T-helper 2 cell (primary cell): ENCODE measurements around the gene HOXB3.

Source experiments
- DNase-seq, 5 experiments: peaks; one replicate each; pipeline versions ENCODE4 v3.0.0 to v3.0.0-alpha.2; 2012 to 2022
- total RNA-seq, 2 donors: gene quantifications; one replicate each; lab custom pipeline; 2026; lab: John Stamatoyannopoulos, UW

HOXB3 gene
- total RNA-seq, result 1.3 to 3.4 reads per million in 2 donors

DNA sequence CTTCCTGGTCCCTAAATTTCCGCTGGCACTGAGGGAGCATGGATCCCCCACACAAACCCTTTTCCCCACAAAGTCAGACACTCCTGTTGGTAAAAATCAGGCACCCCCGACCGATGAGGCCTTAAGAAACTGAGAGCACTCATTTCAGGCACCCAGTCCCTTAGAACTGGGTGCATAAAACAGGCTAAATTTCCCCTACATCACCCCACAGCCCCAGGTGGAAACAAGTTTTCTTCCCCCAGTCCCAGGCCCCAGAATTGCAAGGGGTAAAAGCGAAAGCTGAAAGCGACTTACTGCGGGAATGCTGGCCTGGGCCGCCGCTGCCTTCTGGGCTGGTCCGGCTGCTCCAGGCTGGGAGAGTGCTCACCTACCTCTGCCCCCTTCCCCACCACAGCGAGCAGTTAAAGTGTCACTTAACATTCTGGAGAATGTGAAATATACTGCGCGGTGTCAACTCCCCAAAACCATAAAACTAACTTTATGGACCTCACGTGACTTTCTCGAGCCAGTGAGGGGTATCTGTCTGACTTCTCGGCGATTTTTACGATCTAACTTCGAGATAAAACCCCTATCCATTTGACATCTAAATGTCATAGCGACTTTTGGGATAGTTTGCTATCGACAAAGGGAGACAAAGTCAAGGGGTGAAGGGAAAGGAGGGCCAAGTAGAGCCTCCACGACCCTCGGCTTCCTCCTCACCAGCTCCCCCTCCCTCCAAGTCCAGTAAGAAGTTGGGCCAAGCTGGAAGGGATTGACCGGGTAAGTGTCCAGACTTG, at the start of gene HOXB3:
HOXB3 (minus strand) TSS at position 411 of the 776 bp plus-strand sequence. CDS start 37,767 bp downstream, outside the sequence.
- no peak for DNase-seq

DNA sequence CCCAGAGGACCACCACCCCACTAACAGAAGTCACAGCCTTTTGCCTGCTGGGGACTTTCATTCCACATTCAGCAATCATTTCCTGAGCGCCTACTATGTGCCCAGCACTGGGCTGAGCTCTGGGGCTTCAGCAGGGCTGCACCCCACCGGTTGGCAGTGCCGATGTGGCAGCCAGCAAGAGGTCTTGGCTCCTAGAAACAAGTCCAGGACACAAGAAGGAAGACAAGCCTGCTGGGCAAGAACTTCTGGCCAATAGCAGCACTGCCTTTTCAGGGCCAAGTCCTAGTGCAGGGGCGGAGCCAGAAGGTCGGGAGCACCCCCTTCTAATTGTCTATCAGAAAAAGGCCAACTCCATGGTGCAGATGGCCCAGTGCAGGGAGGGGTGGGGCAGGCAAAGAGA, 49.1 kb upstream of the HOXB3 start:
- no peak for DNase-seq

DNA sequence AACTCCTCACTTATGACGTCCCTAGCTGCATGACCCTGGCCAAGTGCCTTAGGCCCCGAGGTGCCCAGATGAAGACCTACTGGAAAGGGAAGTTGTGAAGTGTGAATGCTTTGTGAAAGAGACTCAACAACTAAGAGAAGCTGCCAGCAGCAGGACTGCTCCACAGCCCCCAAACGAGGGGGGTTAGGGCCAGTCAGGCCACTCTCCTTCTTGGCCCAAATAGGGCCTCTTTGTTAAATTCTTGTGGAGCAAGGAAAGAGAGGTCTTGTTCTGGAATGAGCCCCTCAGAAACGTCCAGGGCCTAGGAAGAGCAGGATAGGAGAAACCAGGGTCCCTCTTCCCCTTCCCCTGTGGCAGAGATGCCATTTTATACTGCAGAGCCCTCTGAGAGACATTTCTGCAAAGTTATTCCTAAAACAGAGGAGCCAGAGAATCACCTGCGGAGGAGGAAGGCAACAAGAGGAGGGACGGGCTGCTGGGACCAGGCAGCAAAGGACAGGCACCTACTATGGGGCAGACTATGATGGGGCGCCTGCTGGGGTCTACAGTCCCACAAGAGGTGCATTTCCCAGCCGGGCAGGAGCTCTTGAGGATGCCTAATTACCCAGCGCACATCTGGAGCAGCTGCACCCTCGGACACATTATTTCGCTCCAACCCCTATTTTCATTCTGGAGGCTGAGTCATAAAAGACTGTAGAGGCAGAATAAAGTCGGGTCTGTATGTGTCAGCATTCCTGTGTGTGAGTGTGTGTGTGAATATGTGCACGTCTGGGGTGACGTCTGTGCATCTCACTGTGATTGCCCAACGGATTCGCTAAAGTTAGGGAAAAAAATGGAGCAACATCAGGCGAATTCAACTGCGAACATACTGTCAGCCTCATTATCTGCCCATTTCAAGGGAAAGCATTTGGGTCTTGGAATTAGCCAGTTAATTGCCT, 47.6 kb upstream of the HOXB3 start:
- DNase-seq, result no peak

DNA sequence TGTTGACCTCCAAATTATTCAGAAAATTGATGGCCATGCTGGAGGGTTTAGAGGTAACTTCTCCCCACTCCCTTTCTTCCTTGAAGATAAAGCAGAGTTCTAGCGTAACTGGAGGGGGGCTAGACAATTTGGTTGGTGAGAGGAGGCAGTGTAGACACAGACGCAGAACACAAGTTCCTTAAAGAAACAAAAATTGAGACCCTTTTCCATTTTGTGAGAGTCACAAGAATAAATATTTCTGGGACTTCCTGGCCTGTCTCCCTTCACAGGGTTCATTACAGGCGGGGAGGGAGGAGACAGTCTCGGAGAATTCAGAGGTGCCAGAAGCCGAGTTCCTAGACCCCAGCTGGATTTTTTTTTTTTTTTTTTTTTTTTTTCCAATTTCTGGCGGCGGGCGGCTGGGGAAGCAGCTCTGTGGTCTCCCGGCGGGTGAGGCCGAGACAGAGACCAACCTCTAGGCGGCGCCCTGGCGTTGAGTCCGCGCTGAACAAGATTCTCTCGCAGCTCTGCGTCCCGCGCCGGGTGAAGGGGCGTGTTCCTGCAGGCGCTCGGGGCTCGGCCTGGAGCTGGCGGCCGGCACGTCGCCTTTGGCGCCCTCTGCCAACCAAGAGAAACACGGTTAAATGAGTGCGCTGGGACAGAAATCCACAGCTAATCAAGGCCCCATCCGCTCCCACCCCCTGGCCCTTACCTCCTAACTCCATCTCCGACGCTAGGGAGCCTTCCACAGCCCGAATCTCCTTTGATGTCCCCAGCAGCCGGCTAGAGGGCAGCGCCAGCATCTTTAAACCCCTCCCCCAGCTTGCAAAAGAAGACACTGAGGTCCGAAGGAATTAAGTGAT, 46.4 kb upstream of the HOXB3 start:
- peak in 4 of 5 experiments; percentile 29 to 66 (median 58) for DNase-seq

DNA sequence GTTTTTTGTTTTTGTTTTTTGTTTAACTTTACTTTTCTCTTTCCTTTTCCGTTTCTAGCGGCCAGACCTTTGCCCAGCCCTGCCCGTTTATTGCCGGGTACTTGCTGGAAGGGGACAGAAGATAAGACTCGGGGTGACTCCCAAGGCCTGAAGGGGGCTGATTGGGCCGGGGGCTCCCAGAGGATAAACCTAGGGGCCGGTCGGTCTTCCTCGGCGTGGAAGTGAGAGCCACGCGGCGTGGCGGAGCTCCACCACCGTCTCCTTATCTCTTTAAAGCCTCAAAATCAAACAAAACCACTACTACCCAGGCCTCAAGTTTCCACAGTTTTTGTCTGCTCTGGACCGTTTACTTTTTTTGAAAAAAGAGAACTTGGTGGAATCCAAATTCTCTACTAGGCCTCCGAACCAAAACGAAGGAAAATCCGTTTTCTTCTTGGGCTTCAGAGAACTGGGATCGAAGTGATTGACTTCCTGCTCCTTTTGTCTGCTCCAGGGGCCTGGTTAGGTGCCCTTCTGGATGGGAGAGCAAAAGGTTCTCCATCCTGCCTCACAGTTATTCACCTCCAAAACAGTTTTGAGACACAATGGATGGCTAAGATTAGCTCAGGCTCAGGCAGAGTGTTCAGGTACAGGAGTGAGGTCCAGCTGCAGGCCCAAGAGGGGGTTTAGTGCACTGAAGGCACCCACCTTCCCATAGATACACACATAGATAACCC, 44.6 kb upstream of the HOXB3 start:
- DNase-seq, result no peak

DNA sequence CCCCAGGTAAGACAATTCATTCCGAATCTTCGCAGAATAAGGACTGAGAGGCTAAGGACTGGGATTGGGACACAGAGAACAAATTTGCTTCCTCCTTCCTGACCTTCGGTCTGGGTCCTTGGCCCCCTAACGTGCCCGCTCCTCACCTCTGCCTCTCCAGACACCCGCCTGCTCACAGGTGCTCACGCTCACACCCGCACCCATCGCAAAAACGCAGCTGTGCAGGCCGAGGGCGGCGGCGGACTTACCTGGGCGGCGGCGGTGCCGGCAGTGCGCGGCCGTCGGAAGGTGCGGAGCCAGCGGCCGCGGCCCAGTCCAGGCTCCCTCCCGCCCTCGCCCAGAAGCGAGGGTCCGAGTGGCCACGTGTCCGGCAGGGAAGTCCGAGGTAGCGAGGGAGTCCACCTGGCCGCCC, 43.2 kb upstream of the HOXB3 start:
- DNase-seq, result no peak

DNA sequence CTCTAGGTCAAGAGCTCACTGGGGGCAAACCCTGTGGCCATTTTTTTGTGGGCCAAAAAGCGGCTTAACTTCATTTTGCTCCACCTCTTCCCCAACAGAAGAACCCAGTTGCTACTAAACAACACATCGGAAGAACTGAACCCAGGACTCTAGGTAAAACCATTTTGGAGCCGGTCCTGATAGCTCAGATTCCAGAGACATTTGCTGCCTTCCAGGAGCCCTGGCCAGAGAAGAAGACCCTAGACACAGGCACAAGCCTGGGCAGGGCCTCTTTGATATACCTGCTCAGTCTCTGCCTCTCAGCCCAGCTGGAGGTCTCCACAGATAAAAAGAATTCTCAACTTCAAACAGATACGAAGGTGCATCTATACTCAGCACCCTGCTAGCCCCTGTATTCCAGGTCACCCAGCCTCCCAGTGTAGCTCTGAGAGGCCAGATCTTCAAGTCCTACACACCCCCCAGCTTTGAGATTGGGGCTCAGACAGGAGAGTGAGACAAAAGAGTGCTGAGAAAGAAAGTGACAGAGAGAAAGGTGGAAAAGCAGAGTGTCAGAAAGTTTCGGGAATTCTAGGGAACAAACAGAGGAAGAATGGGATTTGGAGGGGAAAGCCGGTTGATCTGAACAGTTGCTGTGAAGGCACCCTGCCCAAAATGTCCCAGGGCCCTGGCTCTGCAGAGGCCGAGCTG, 42.7 kb upstream of the HOXB3 start:
- DNase-seq, result no peak

DNA sequence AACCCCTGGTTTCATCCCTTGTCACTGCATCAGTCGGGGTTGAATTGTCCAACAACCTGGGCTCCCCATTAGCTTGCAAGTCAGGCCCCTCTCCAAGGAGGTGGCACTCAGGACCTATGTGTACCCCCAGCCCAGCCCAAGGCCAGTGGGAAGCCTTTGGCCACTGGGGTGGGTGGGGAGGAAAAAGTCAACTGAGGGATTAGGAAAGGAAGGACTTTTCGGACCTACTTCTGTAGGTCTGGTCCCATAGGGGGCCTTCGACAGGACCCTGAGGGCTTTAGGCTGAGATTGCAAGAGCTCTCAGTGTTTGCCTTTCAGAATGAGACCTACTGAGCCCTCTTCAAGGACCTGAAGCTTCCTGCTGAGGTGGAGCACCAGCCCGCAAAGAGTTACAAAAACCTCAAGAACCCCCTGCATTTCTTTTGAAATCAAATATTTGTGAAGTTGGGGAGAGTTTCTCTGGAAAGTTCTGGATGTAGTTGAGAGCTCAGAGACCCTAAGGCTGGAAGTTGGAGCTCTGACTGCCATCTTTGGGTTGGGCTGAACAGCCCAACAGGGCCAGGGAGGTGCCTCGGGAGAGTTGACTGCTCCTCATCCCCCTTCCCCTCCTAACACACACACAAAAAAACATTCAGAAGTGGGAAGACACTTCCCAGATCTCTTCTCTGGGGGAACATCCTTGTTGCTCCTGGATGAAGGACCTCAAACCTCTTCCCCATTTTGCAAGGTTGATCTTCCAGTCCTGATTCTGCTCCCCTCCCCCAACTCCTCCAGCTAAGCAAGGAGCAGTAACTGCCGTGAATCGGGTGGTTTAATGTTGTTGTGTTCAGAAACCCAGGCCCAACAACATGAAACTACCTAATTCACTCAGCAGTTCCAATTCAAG, 41.9 kb upstream of the HOXB3 start:
- DNase-seq, result peak in 1 of 5 experiments; percentile 52

DNA sequence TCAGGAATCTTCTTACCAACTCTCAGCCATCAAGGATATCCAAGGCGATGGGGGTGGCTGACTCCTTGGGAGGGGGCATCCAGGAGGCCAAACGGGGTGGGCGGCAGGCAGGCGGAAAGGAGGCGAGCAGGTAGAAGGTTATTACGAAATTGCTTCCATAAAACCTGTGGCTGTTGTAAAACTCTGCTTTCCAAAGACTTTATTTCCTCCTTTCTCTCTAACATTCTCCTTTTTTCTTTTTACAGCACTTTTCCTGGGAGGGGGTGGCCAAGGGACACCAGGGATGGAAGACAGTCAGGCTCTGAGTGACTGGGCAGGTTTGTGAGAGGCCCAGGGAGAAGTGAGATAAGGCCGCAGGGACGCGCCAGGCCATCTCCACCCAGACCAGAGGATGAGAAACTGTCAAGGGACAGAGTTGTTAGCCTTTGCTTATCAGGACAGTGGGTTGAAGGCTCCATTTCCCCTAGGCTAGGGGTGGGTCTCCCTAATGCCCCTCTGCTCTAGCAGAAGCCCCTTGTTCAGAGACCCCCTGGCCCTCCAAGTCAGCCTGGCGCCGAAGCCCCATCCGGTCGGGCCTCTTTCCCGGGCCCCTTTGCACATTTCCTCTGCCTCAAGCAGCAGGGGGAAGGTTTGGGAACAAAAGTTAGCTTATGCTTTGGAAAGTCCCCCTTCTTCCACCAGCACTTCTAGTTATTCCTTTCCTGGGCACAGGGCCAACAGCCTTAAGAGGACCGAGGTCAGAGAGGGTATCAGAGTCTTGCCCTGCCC, 41.1 kb upstream of the HOXB3 start:
- DNase-seq, result no peak

DNA sequence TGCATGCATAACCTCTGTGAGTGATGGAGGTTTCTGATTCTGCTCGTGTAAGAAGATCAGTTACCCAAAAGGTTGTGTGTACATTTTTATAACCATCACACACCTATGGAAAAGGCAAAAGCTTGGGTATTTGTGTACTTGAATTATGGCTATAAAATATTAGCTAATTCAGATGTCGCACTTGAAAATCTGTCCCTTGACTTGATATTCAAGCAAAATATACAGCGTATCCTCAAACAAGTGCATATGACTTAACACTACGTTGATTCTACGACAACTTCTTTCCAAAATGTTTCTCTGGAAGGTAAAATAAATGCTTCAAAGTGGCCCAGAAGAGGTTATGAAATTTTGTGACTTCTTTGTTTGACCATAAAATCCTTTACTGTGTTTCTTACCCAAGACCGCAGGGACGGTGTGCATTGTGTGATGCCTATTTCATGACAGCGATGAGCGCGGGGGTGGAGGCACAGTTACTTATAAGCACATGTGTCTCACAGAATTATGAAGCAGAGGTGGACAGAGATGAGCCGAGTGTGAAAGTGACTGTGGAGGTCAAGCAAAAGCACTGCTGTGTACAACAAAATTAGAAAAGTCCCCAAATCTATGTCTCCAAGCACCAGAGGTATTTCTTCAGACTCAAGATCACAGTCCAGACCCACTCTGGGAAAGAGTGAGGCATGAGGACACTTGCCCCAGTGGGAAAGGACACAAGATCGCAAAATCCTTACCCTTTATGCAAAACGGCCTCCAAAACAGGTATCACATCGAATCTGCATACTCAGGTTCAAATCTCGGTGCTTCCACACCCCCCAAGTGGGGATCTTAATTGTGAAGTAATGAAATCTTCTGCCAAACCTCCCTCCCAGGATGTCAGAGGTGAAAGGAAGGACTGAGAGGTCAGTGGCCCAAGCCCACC, 40.2 kb upstream of the HOXB3 start:
- DNase-seq, result no peak

DNA sequence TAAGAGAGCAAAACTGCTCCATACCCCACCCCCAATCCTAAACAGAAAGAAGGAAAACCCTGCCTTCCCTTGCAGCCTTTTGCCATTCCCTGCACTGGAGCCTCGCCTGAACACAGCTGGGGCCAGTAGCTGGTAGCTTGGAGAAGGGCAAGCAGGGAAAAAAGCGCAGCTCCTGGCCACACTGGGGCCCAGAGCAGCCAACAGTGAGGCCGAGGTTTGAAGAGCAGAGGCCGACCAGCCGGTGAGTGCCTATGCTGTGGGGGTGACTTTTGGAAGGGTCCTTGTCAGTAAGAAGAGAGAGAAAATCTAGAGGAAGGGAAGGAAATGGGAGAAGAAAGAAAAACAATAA, 39.3 kb upstream of the HOXB3 start:
- DNase-seq, result no peak

DNA sequence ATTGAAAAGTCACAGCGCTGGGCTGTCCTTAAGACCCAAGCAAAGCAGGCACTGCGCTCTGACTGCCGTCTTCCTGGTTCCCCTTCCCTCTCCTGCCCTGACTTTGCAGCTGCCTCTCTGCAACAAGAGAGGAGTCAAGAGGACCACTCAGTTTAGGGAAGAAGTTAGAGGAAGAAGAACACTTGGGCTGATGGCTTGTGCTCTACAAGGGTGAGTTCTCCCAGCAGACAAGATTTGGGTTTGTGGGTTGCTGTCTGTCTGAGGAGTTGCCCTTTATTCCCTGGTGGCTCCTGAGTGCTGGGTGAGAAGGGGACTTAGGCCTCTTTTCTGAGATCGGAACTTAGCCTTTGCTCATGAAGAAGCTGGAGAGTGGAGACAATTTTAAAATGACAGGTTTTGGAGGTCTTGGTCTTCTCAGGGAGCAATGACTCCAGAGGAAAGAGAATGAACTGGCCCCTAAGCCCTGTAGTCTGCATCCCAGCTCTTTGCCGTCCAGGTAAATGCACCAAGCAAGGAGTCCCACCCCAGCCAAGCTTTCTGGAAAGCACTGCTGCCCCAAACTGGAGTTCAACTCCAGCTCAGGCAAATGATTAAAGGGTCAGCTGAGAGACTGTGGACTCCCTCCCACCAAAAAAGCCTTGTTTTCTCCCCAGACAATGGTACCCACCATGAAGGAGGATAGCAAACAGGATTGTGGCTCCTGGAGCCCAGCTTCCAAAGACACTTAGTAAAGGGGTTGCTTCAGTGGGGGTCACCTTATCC, 38.8 kb upstream of the HOXB3 start:
- no peak for DNase-seq

DNA sequence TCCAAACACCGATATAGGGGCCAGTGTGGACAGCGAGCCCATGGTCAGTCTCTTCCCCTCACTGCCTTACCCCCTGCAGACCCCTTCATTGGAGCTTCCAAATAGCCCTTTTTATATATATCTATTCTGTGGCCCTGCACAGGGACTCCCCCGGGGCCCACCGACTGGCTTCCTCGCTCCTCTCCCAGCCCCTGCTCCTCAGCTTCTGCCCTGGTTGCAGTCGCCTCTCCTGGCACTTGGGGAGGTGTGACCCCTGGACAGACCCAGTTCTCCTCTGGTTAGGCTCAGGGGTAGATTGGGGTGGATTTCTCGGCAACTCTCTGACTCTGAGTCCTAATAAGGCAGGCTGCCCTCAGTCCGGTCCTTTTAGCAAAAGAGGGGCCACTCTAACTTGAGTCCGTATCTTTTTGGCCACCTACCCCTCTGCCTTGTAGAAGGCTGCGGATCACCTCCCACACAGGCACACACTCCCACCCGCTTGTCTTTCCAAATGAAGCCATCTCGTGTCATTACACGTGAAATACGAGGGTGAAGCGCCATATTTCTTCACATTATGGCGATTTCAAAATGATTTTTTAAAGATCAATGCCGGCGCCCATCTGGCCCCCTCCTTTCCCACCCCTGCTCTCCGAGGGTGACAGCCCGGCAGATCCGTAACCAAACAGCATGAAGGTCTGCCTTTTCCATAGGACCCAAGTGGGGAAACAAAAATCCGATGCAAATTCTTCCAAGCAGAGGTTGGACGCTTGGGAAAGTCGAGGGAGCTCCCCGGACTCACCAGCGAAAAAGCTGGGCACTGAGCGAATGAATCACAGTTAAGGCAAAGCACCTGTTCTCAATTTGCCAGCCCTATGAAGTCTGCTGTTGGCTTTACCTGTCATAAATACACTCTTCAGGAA, 37.8 kb upstream of the HOXB3 start:
- no peak for DNase-seq

DNA sequence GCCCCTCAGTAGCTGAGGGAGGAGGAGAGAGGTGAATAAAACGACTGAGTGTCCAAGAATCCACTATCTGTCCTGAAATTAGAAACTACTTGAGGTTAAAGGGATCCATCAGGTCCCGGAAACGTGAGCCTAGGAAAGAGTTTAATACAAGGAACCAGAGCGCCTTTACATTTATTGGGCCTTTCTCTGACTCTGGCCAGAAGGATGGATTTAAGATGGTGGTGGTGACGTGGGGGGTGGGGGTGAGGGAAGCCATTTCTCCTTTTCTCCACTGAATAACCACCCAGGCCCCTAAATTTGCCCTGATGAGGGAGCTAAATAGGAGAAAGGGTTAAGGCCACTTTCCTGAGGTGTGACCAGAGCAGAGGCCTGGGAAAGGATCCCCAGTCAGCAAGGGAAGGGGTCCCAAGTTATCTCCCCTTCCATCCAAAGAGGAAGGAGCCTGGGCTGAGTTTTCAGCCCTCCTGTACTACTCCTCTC, 37.1 kb upstream of the HOXB3 start:
- no peak for DNase-seq

DNA sequence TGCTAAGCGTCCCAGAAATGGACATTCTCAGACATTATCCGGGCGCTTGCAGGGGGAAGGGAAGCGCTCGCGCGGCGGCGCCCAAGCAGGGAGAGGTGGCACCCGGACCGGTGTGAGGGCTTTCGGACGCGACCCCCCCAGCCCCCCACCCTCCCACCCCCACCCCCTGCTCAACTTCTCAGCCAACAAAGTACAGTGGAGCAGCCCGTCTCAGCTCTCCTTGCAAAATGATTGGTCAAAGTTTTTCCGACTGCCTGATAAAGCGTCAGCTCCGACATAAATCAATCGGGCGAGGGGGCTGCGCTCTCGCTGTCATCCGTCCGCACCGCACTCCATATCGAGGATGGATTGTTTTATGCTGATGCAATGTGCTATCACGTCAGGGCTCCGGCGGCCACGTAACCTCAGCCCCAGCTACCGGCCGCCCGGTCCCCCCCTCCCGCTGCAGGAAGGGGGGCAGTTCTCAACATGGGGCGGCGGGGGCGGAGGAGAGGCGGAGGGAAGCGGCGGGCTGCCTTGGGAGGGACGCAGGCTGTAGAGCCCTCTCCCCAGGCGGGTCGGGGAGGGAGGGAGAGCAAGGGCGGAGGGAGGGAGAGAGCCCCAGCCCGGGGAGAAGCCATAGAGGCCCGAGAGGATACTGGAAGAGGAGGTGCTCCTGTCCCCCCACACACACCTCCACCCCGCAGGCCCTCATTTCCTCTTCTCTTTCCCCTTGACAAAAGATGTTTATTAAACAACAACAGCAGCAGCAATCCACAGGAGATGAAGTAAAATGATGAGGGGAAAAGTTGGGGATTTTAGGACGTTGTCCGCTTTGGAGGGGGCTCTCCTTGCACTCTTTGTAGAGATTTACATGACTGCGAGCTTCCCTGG, 36.4 kb upstream of the HOXB3 start, which contains the start of gene HOXB9:
HOXB9 (minus strand) TSS at position 114 of the 873 bp plus-strand sequence; CDS start at position 25, 89 bp downstream.
- peak in 3 of 5 experiments; percentile 29 to 55 (median 47) for DNase-seq
